K562 (cell line): ENCODE measurements around the gene RNASE7. TPM values are rescaled to one million over a fixed set of nuclear protein-coding genes. Genes with fewer than 3 reads are reported as not detected.

Experiments
- ATAC-seq: fragments of 200-7000 bp; cut with Tn5 transposase; 3 replicates; pipeline ENCODE4 v1.9.1; 2020; ENCODE audit warnings: moderate library complexity
- BruUV-seq: library from RNA; stranded (reverse); fragments of 400-500 nt; replicated peaks from 2 replicates; lab custom pipeline; 2021; lab: Mats Ljungman, UMichigan
- CTCF ChIA-PET: fragments of 300-600 bp; formaldehyde crosslinking; extraction: SDS; loops from one replicate; lab custom pipeline; 2021; ENCODE audit warnings: low intra/inter-chr PET ratio; lab: Yijun Ruan, JAX
- POLR2A ChIA-PET: fragments of 300-600, 350-650 bp; sonication (Branson Sonifier 250); formaldehyde crosslinking; extraction: SDS; loops from one replicate; lab custom pipeline; 2021; ENCODE audit warnings: antibody characterized with exemption, inconsistent platforms; lab: Yijun Ruan, JAX
- DNase-seq, 4 experiments: peaks; one replicate each; pipeline versions ENCODE4 v3.0.0 to v3.0.0-alpha.2; 2011 to 2018; ENCODE audit warnings: low spot score in 3 of 4, mixed read lengths in 3 of 4; ENCODE audit errors: extremely low read depth in 1 of 4
- FAIRE-seq: peaks from 2 replicates; lab custom pipeline; 2011; peaks lifted over from hg19 to GRCh38; lab: Jason Lieb, UNC
- H2AFZ ChIP-seq: 2 replicates; pipeline ENCODE4 v1.6.0; 2011; ENCODE audit warnings: low read depth, low read length, control low read depth, inconsistent platforms
- H3K27ac ChIP-seq: fragments of 200-600 bp; 3 replicates; pipeline ENCODE4 v1.8.0; 2011; ENCODE audit warnings: low read depth, mild to moderate bottlenecking, control low read depth, inconsistent platforms, low read length, moderate library complexity, mixed read lengths; ENCODE audit errors: extremely low read depth
- H3K27me3 ChIP-seq, 2 experiments: fragments of 300-600 bp in 1 of 2; 2 replicates in 1 of 2; 3 replicates in 1 of 2; pipeline versions ENCODE4 v1.6.0 to v1.8.0; 2011; ENCODE audit warnings: inconsistent platforms in 2 of 2, low read length in 2 of 2, mild to moderate bottlenecking in 1 of 2, mixed read lengths in 1 of 2, moderate library complexity in 1 of 2; ENCODE audit not compliant: control insufficient read depth in 2 of 2, insufficient read depth in 2 of 2
- H3K36me3 ChIP-seq: fragments of 300-600 bp; 3 replicates; pipeline ENCODE4 v1.8.0; 2011; ENCODE audit warnings: mild to moderate bottlenecking, low read length, inconsistent platforms; ENCODE audit not compliant: control insufficient read depth, insufficient read depth
- H3K4me1 ChIP-seq, 2 experiments: fragments of 200-600 bp in 1 of 2; replicated peaks in 1 of 2; 2 replicates in 1 of 2; 3 replicates in 1 of 2; pipeline versions ENCODE4 v1.5.1 to v1.8.0; 2011; ENCODE audit warnings: inconsistent platforms in 2 of 2, low read length in 2 of 2, mild to moderate bottlenecking in 1 of 2, mixed read lengths in 1 of 2, moderate library complexity in 1 of 2; ENCODE audit not compliant: control insufficient read depth in 2 of 2, insufficient read depth in 2 of 2
- H3K4me2 ChIP-seq: 2 replicates; pipeline ENCODE4 v1.6.1; 2011; ENCODE audit warnings: low read length, control low read depth, inconsistent platforms, mixed read lengths; ENCODE audit not compliant: insufficient read depth
- H3K4me3 ChIP-seq: fragments of 200-600 bp; sonication (generic), shearing (Covaris generic); 2 replicates; pipeline ENCODE4 v1.5.1; 2016; ENCODE audit warnings: control low read depth, inconsistent platforms
- H3K79me2 ChIP-seq: fragments of 200-600 bp; 3 replicates; pipeline ENCODE4 v1.8.0; 2011; ENCODE audit warnings: low read length, inconsistent platforms; ENCODE audit not compliant: control insufficient read depth, insufficient read depth
- H3K9ac ChIP-seq, 2 experiments: 2 replicates each; pipeline versions ENCODE4 v1.6.0 to v1.6.1; 2011; ENCODE audit warnings: low read depth in 2 of 2, low read length in 2 of 2, control low read depth in 1 of 2, inconsistent platforms in 1 of 2, mild to moderate bottlenecking in 1 of 2, mixed read lengths in 1 of 2; ENCODE audit not compliant: insufficient read depth in 1 of 2
- H3K9me1 ChIP-seq: one replicate; pipeline ENCODE4 v1.6.0; 2011; ENCODE audit warnings: inconsistent platforms, mild to moderate bottlenecking, low read length, moderate library complexity; ENCODE audit not compliant: control insufficient read depth, insufficient read depth
- H3K9me3 ChIP-seq: replicated peaks from 2 replicates; pipeline ENCODE4 v1.5.1; 2011; ENCODE audit warnings: low read depth, low read length, inconsistent platforms; ENCODE audit not compliant: control insufficient read depth, insufficient read depth
- H4K20me1 ChIP-seq: replicated peaks from 2 replicates; pipeline ENCODE4 v1.6.1; 2011; ENCODE audit warnings: low read length, inconsistent platforms, mixed read lengths; ENCODE audit not compliant: control insufficient read depth, insufficient read depth
- ATF1 ChIP-seq, 2 experiments: fragments of 450-650 bp in 1 of 2; IDR thresholded peaks; 2 replicates each; pipeline ENCODE4 v1.6.1; 2016; ENCODE audit warnings: missing compliant biosample characterization in 1 of 2, missing genetic modification characterization in 1 of 2
- DLX4 ChIP-seq: fragments of 250-450 bp; sonication (Bioruptor Pico); IDR thresholded peaks from 2 replicates; pipeline ENCODE4 v1.6.1; 2021; ENCODE audit warnings: mild to moderate bottlenecking
- HLTF ChIP-seq: fragments of 450-650 bp; IDR thresholded peaks from 2 replicates; pipeline ENCODE4 v1.6.1; 2016
- HNRNPK ChIP-seq: fragments of 200-400 bp; formaldehyde crosslinking; IDR thresholded peaks from one replicate; pipeline ENCODE4 v1.6.1; 2018; ENCODE audit warnings: mild to moderate bottlenecking, low read depth, low read length; ENCODE audit not compliant: poor library complexity, severe bottlenecking
- KDM5B ChIP-seq: fragments of 200-600 bp; sonication (generic); IDR thresholded peaks from 2 replicates; pipeline ENCODE4 v1.6.1; 2012; ENCODE audit warnings: low read depth, mild to moderate bottlenecking, moderate library complexity, low read length, control low read depth, inconsistent platforms; ENCODE audit not compliant: insufficient replicate concordance
- RAD21 ChIP-seq, 2 experiments: fragments of 250-450 bp in 1 of 2; fragments of 450-650 bp in 1 of 2; sonication (Bioruptor Pico) in 1 of 2; formaldehyde crosslinking in 1 of 2; IDR thresholded peaks in 1 of 2; conservative IDR thresholded peaks in 1 of 2; 2 replicates each; pipeline versions ENCODE4 v1.4.0 to v1.8.0; 2020 to 2022; ENCODE audit warnings: mild to moderate bottlenecking in 2 of 2, moderate library complexity in 1 of 2
- RBBP5 ChIP-seq: fragments of 200-600 bp; sonication (generic); IDR thresholded peaks from 2 replicates; pipeline ENCODE4 v1.6.1; 2012; ENCODE audit warnings: borderline replicate concordance, mild to moderate bottlenecking, low read length, control low read depth, inconsistent platforms; ENCODE audit not compliant: insufficient read depth, poor library complexity, severe bottlenecking
- ZBTB1 ChIP-seq: sonication (generic); formaldehyde crosslinking; IDR thresholded peaks from 2 replicates; pipeline ENCODE4 v1.8.1; 2023; ENCODE audit warnings: missing genetic modification reagents, low read depth, mild to moderate bottlenecking, borderline replicate concordance
- ZNF24 ChIP-seq: fragments of 450-650 bp; IDR thresholded peaks from 2 replicates; pipeline ENCODE4 v1.6.1; 2016
- WGBS: fragments of 100-300 bp; shearing (Covaris generic); methylation state at CpG from one replicate; pipeline ENCODE4 v1.1.6; 2016; ENCODE audit warnings: low coverage, mixed read lengths; ENCODE audit not compliant: insufficient coverage; ENCODE audit errors: missing lambda C conversion rate; 5-methylcytosine and 5-hydroxymethylcytosine counted together
- in situ Hi-C: fragments of 300-500 bp; cut with MboI; formaldehyde crosslinking; loops from 4 replicates; pipeline ENCODE4 v1.15.0; 2018; ENCODE audit warnings: inconsistent platforms, mixed read lengths
- intact Hi-C: fragments of 100-400 bp; cut with micrococcal nuclease; formaldehyde crosslinking; loops from 2 replicates; pipeline ENCODE4 v1.14.2; 2022
- polyA plus RNA-seq, 8 experiments: library from polyadenylated mRNA; depleted of rRNA in 4 of 8; stranded (reverse) in 5 of 8; unstranded in 3 of 8; fragments of >200 nt; fragmentation: Nextera tagmentation in 2 of 8; fragmentation: Illumina TruSeq in 1 of 8; extraction: Ambion mirVana in 2 of 8; extraction: Trizol in 1 of 8; gene quantifications; 2 replicates each; pipeline versions ENCODE4 v1.2.1 to v1.2.3, GENCODE V29; 2011 to 2014; ENCODE audit warnings: inconsistent platforms in 1 of 8, missing spikeins in 1 of 8
- total RNA-seq, 7 experiments: library from RNA; depleted of rRNA in 6 of 7; stranded (reverse); fragments of >200 nt in 6 of 7; fragmentation: Illumina TruSeq in 2 of 7; extraction: Trizol in 2 of 7; gene quantifications; 2 replicates each; pipeline versions ENCODE4 v1.2.1 to v1.2.3, GENCODE V29; 2011 to 2021; ENCODE audit warnings: low replicate concordance in 1 of 7
- TF ChIP-seq, protein P1 (sequence below): fragments of 450-650 bp; IDR thresholded peaks from 2 replicates; pipeline ENCODE4 v1.6.1; 2016; ENCODE audit warnings: missing biosample characterization, missing genetic modification characterization

The RNASE7 gene
- total and polyA plus RNA-seq, 9 of the 15 experiments (the other 6 are each of a cell fraction or from before 2014, with no cell fraction given) = not detected

DNA sequence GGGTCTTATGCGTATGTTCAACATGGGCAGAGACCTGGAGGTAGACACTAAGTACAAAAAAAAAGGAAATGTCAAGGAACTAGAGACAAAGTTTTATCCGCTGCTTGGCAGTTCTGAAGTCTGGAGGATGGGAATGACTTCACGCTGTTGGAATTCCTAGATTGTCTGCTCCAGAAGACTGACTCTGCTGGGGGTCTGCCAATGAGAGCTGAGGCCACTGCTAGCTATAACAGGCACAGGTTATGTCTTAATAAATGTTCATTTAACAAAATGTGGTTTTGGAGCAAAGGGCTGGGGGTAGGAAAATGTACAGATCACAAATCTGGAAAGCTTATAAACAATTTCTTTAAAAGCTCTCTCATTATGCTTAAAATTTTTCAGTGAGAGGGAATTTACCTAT lies 21.3 kb downstream of the RNASE7 start (continued):
- TF ChIP-seq ZBTB1 (no peak), ATF1 (CRISPR knock-in tag; IDR thresholded peaks at IDR 0.05) (no peak), ATF1 (tag; IDR thresholded peaks at IDR 0.05) (no peak), KDM5B (no peak), RBBP5 (no peak), HLTF (no peak), DLX4 (CRISPR knock-in tag) (no peak)
- TF ChIP-seq, protein P1, sequence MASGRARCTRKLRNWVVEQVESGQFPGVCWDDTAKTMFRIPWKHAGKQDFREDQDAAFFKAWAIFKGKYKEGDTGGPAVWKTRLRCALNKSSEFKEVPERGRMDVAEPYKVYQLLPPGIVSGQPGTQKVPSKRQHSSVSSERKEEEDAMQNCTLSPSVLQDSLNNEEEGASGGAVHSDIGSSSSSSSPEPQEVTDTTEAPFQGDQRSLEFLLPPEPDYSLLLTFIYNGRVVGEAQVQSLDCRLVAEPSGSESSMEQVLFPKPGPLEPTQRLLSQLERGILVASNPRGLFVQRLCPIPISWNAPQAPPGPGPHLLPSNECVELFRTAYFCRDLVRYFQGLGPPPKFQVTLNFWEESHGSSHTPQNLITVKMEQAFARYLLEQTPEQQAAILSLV = no peak
- TF ChIP-seq, all 486 proteins: peak for 0

DNA sequence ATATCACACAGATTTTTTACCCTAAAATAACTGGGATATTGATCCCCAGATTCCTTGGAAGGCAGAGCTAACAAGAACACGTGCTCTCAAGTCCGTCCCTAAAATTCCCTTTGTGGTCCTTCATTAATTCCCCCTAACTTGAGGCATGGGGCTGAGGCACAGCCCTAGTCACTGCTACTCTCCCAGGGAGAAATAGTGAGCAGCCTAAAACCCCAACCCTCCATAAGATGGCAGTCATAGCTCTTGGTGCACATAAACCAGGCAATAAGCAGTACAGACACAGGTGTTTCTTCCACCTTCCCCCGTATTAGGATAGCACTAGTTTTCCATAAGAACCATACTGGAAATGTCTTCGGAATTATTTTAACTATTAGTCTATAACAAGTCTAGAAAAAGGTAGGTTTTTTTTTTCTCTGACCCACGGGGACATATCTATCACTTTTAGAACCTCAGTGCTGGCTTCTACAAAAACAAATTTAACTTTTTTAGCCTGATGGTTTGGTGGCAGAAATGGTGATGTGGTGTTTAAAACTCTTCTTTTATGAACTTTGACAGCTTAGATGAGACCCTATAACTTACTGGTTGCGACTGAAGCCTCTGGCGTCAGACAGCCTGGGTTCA lies 24.8 kb downstream of the RNASE7 start:
- ATAC-seq = peak; percentile 43; the same call in 2 of the 3 replicates
- H2AFZ ChIP-seq = no peak overlapping the region
- intact Hi-C loops = loop anchor here (1.0 kb wide), 1 partner anchor 53 kb away; no protein-coding TSS in a partner anchor
- peaks cover 2 to 34% of the 10 kb centered on the region in 2 experiments; a peak in 3 of 5 replicates for H3K4me1 ChIP-seq
- no peak overlapping the region for H3K4me3 ChIP-seq
- BruUV-seq = no TSS peak
- no peak overlapping the region for H3K4me2 ChIP-seq
- no peak overlapping the region for H3K9ac ChIP-seq
- no peak overlapping the region for H3K27ac ChIP-seq
- no peaks in the 10 kb centered on the region for H3K9me1 ChIP-seq
- no peaks in the 10 kb centered on the region for H3K36me3 ChIP-seq
- in situ Hi-C loops = no loop called here
- no peaks in the 10 kb centered on the region for H3K9me3 ChIP-seq
- DNase-seq = peak in 2 of 4 experiments; percentile 29 to 30
- no peaks in the 10 kb centered on the region; the same call in 2 of the 3 replicates for H3K79me2 ChIP-seq
- no peak for FAIRE-seq
- no peaks in the 10 kb centered on the region for H4K20me1 ChIP-seq
- H3K27me3 ChIP-seq = no peaks in the 10 kb centered on the region
- WGBS = 11% methylated on average over 7 of the region's 7 CpGs
- CTCF ChIA-PET = interaction anchor here (0.6 to 4.6 kb wide), 3 partner anchors 8 to 48 kb away, joined by 3 to 54 read pairs (median 5); no protein-coding TSS in a partner anchor
- POLR2A ChIA-PET = interaction anchor here (1.1 to 1.4 kb wide), 2 partner anchors 26 to 38 kb away, joined by 3 to 5 read pairs; no protein-coding TSS in a partner anchor
- TF ChIP-seq HNRNPK = no peak
- TF ChIP-seq ZNF24 = peak; percentile 41; the same call in 1 of the 2 replicates
- peak in 1 of 2 experiments; percentile 51; a peak in 2 of 4 replicates for TF ChIP-seq RAD21 (CRISPR knock-in tag; conservative IDR thresholded peaks at IDR 0.05 in 1 of 2, IDR thresholded peaks at IDR 0.05 in 1 of 2)
